PC-3 (cell line): ENCODE measurements around the gene SMIM1. TPM values are rescaled to one million over a fixed set of nuclear protein-coding genes. Genes with fewer than 3 reads are reported as not detected.
A peak's percentile ranks its signal among the peaks of the same experiment; 100 is the strongest.

ENCODE experiments used
- ATAC-seq: fragments of 200-7000 bp; cut with Tn5 transposase; 2 replicates; pipeline ENCODE4 v1.9.1; 2020; ENCODE audit warnings: mild to moderate bottlenecking, moderate library complexity
- BruUV-seq: library from RNA; stranded (reverse); fragments of 400-500 nt; replicated peaks from 2 replicates; lab custom pipeline; 2021; lab: Mats Ljungman, UMichigan
- CTCF ChIA-PET: fragments of 300-600 bp; sonication (Branson Sonifier 250); formaldehyde crosslinking; loops from one replicate; lab custom pipeline; 2022; ENCODE audit warnings: antibody characterized with exemption; lab: Charles Lee
- POLR2A ChIA-PET: fragments of 300-600 bp; sonication (Branson Sonifier 250); formaldehyde crosslinking; loops from one replicate; lab custom pipeline; 2022; ENCODE audit warnings: antibody characterized with exemption; ENCODE audit not compliant: unreplicated experiment; lab: Charles Lee
- DNase-seq: peaks from one replicate; pipeline ENCODE4 v3.0.0-alpha.2; 2015
- H2AFZ ChIP-seq: fragments of 300-600 bp; sonication (generic); 2 replicates; pipeline ENCODE4 v1.6.0; 2016; ENCODE audit warnings: antibody characterized with exemption, low read length
- H3F3A ChIP-seq: fragments of 300-600 bp; sonication (generic); one replicate; pipeline ENCODE4 v1.6.0; 2017; ENCODE audit warnings: antibody characterized with exemption, low read length, control low read depth, mild to moderate bottlenecking; ENCODE audit not compliant: unreplicated experiment
- H3K27ac ChIP-seq: fragments of 300-600 bp; sonication (generic); 2 replicates; pipeline ENCODE4 v1.5.1; 2016; ENCODE audit warnings: mild to moderate bottlenecking, low read length
- H3K27me3 ChIP-seq: fragments of 300-600 bp; sonication (generic); 2 replicates; pipeline ENCODE4 v1.6.1; 2016; ENCODE audit warnings: low read length, mixed read lengths
- H3K36me3 ChIP-seq: fragments of 300-600 bp; sonication (generic); 2 replicates; pipeline ENCODE4 v1.6.1; 2016; ENCODE audit warnings: low read depth, mixed run types, low read length, mixed read lengths
- H3K4me1 ChIP-seq: fragments of 300-600 bp; sonication (generic); 2 replicates; pipeline ENCODE4 v1.5.1; 2016; ENCODE audit warnings: low read length; ENCODE audit not compliant: insufficient read depth
- H3K4me2 ChIP-seq: fragments of 300-600 bp; sonication (generic); 2 replicates; pipeline ENCODE4 v1.6.0; 2016; ENCODE audit warnings: low read length
- H3K4me3 ChIP-seq: fragments of 300-600 bp; sonication (generic); 2 replicates; pipeline ENCODE4 v1.5.1; 2016; ENCODE audit warnings: mild to moderate bottlenecking, low read length, mixed read lengths
- H3K79me2 ChIP-seq: fragments of 300-600 bp; sonication (generic); 2 replicates; pipeline ENCODE4 v1.6.1; 2017; ENCODE audit warnings: low read length, mixed read lengths
- H3K9ac ChIP-seq: fragments of 300-600 bp; sonication (generic); 2 replicates; pipeline ENCODE4 v1.6.0; 2016; ENCODE audit warnings: mild to moderate bottlenecking, low read length
- H3K9me2 ChIP-seq: fragments of 300-600 bp; sonication (generic); replicated peaks from 2 replicates; pipeline ENCODE4 v1.6.1; 2016; ENCODE audit warnings: mixed run types, low read length, mixed read lengths
- H3K9me3 ChIP-seq: fragments of 300-600 bp; sonication (generic); 2 replicates; pipeline ENCODE4 v1.6.1; 2016; ENCODE audit warnings: low read length, mixed read lengths
- H4K20me1 ChIP-seq: fragments of 300-600 bp; sonication (generic); 2 replicates; pipeline ENCODE4 v1.6.1; 2016; ENCODE audit warnings: low read length, mixed read lengths
- CTCF ChIP-seq: fragments of 300-600 bp; sonication (generic); conservative IDR thresholded peaks from 2 replicates; pipeline ENCODE4 v1.5.1; 2017; ENCODE audit warnings: antibody characterized with exemption, low read depth, mild to moderate bottlenecking, low read length
- EZH2 ChIP-seq: fragments of 300-600 bp; sonication (generic); IDR thresholded peaks from one replicate; pipeline ENCODE4 v1.6.1; 2017; ENCODE audit warnings: antibody characterized with exemption, mild to moderate bottlenecking, low read length; ENCODE audit not compliant: unreplicated experiment
- EZH2phosphoT487 ChIP-seq: fragments of 300-600 bp; sonication (generic); IDR thresholded peaks from 2 replicates; pipeline ENCODE4 v1.6.1; 2018; ENCODE audit warnings: mild to moderate bottlenecking, antibody characterized with exemption, low read length, borderline replicate concordance
- intact Hi-C: fragments of 100-400 bp; cut with micrococcal nuclease; formaldehyde crosslinking; loops from 2 replicates; pipeline ENCODE4 v1.9.0; 2023
- total RNA-seq: library from RNA; depleted of rRNA; stranded (reverse); fragments of >200 nt; gene quantifications from 2 replicates; pipeline ENCODE4 v1.2.3, GENCODE V29; 2014

The SMIM1 gene
- total RNA-seq, 1 experiment from 2014 or later = 10.8 TPM

GRCh38 chr1:3745071-3745470 lies 27.5 kb upstream of the SMIM1 start:
- Histone ChIP-seq H3K27ac (no peak overlapping the region), H3K9ac (no peak overlapping the region), H3K9me2 (no peaks in the 10 kb centered on the region), H3K4me3 (peak overlapping the region; percentile 87; the same call in 1 of the 2 replicates), H3K4me1 (peaks cover 31% of the 10 kb centered on the region), H3K27me3 (peaks cover 4% of the 10 kb centered on the region), H4K20me1 (peaks cover 22% of the 10 kb centered on the region; the same call in 1 of the 2 replicates), H3K79me2 (peaks cover 41% of the 10 kb centered on the region), H3K36me3 (peaks cover 15% of the 10 kb centered on the region; the same call in 1 of the 2 replicates), H3K9me3 (no peaks in the 10 kb centered on the region), H3F3A (no peaks in the 10 kb centered on the region), H3K4me2 (peak overlapping the region; percentile 96), H2AFZ (no peak overlapping the region)
- intact Hi-C loops = no loop called here
- DNase-seq (no peak), ATAC-seq (no peak)
- POLR2A ChIA-PET = no interaction called here
- CTCF ChIA-PET = no interaction called here
- no TSS peak for BruUV-seq
- no peak for TF ChIP-seq CTCF

GRCh38 chr1:3745590-3746381 lies 26.8 kb upstream of the SMIM1 start:
- ChIA-PET CTCF (no interaction called here), POLR2A (no interaction called here)
- TF ChIP-seq EZH2phosphoT487 (no peak), EZH2 (no peak), CTCF (no peak)
- ATAC-seq (peak; percentile 11), DNase-seq (no peak)
- Histone ChIP-seq H3F3A (no peaks in the 10 kb centered on the region), H3K9ac (no peak overlapping the region; the same call in 1 of the 2 replicates), H3K4me1 (peaks cover 31% of the 10 kb centered on the region), H3K27ac (no peak overlapping the region), H2AFZ (peak overlapping the region; percentile 76), H3K27me3 (peaks cover 11% of the 10 kb centered on the region), H3K36me3 (peaks cover 14% of the 10 kb centered on the region; the same call in 1 of the 2 replicates), H3K4me2 (peak overlapping the region; percentile 96), H4K20me1 (peaks cover 22% of the 10 kb centered on the region; the same call in 1 of the 2 replicates), H3K9me3 (no peaks in the 10 kb centered on the region), H3K9me2 (no peaks in the 10 kb centered on the region), H3K4me3 (peak overlapping the region; percentile 87), H3K79me2 (peaks cover 41% of the 10 kb centered on the region)
- TSS peak; percentile 36 for BruUV-seq
- intact Hi-C loops = loop anchor here (2.0 kb wide), 1 partner anchor 51 kb away; the partner anchor contains the start of gene LRRC47

- peak overlapping the region; percentile 87 for H3K4me3 ChIP-seq
- POLR2A ChIA-PET = no interaction called here
- peak overlapping the region; percentile 96 for H3K4me2 ChIP-seq
- peak overlapping the region; percentile 76 for H2AFZ ChIP-seq
- H3K9me2 ChIP-seq = no peaks in the 10 kb centered on the region
- peak overlapping the region; percentile 80 for H3K9ac ChIP-seq
- intact Hi-C loops = loop anchor here (2.0 kb wide), 1 partner anchor 50 kb away; the partner anchor contains the start of gene LRRC47
- peaks cover 22% of the 10 kb centered on the region; the same call in 1 of the 2 replicates for H4K20me1 ChIP-seq
- TF ChIP-seq CTCF (no peak), EZH2 (no peak)
- H3K4me1 ChIP-seq = peaks cover 31% of the 10 kb centered on the region
- H3F3A ChIP-seq = no peaks in the 10 kb centered on the region
- peaks cover 17% of the 10 kb centered on the region for H3K27me3 ChIP-seq
- CTCF ChIA-PET = no interaction called here
- no peak overlapping the region for H3K27ac ChIP-seq
- BruUV-seq = no TSS peak
- no peaks in the 10 kb centered on the region for H3K9me3 ChIP-seq
- DNase-seq (peak; percentile 26), ATAC-seq (peak; percentile 12)
- H3K36me3 ChIP-seq = peaks cover 14% of the 10 kb centered on the region; the same call in 1 of the 2 replicates
- peaks cover 41% of the 10 kb centered on the region for H3K79me2 ChIP-seq
Observed at GRCh38 chr1:3746389-3746829, 26.1 kb upstream of the SMIM1 start.
